GM21576 (cell line): Measurements from ENCODE around the gene ENTPD1.
"Not testable (repeated sequence)": the region's sequence is repeated elsewhere in the genome, so short reads cannot be mapped to it uniquely, and the experiment has no call there.

Experiments
- ATAC-seq: cut with Tn5 transposase; IDR thresholded peaks from one replicate; pipeline ENCODE4 v1.9.1; 2021; ENCODE audit warnings: mild to moderate bottlenecking, moderate library complexity; ENCODE audit not compliant: unreplicated experiment

ENTPD1 gene

DNA sequence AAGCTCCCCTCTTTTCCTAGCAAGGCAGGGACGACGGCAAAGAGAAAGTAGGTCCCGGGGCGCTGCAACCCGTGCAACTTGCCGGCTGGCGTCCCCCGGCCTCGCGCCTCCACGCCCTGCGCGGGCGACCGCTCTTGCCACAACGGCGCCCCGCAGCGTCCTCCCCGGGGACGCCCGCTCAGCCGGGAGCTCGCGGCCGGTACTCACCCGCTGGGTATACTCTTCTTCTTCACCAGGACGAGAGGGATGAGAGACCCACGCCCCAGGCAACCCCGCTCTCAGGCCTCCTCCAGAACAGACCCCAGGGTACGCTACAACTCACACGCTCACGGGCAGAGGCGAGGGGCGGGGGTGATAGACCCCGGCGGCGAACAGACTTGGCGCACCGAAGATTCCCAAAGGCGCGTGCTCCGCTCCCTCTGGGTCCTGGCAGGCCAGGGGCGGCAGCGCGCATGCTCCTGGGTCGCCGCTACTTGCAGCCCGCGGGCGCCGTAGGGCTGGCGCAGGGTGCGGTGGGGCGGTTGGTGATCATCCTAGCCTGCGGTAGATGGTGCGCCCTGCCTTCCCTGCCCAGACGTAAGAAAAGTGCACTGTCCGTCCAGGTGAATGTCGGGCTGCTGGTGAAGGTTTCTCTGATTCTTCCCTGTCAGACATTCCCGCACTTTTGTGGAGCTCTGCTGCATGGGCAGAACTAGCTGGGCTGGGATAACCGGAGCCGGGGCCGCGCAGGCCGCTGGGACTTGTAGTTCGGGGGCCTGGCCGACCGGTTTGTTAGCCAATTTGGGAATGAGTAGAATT, 151.7 kb downstream of the ENTPD1 start, which contains the start of gene CC2D2B:
Gene CC2D2B (plus strand): TSS at position 520 of the 798 bp plus-strand sequence. CDS start 3,349 bp downstream, outside the sequence.
- peak; percentile 88 for ATAC-seq

GRCh38 chr10:95908450-95908849, 152.5 kb downstream of the ENTPD1 start:
- no peak for ATAC-seq

GRCh38 chr10:95909561-95909960, 153.6 kb downstream of the ENTPD1 start:
- ATAC-seq: no peak

- ATAC-seq: not testable (repeated sequence)
Measured at GRCh38 chr10:95916039-95916438, 160.1 kb downstream of the ENTPD1 start.
